PC-3 (cell line): ENCODE measurements around the gene SPATA9. TPM values are rescaled to one million over a fixed set of nuclear protein-coding genes. Genes with fewer than 3 reads are reported as not detected.

Source experiments
- ATAC-seq: fragments of 200-7000 bp; cut with Tn5 transposase; 2 replicates; pipeline ENCODE4 v1.9.1; 2020; ENCODE audit warnings: mild to moderate bottlenecking, moderate library complexity
- BruUV-seq: library from RNA; stranded (reverse); fragments of 400-500 nt; replicated peaks from 2 replicates; lab custom pipeline; 2021; lab: Mats Ljungman, UMichigan
- CTCF ChIA-PET: fragments of 300-600 bp; sonication (Branson Sonifier 250); formaldehyde crosslinking; loops from one replicate; lab custom pipeline; 2022; ENCODE audit warnings: antibody characterized with exemption; lab: Charles Lee
- POLR2A ChIA-PET: fragments of 300-600 bp; sonication (Branson Sonifier 250); formaldehyde crosslinking; loops from one replicate; lab custom pipeline; 2022; ENCODE audit warnings: antibody characterized with exemption; ENCODE audit not compliant: unreplicated experiment; lab: Charles Lee
- DNase-seq: peaks from one replicate; pipeline ENCODE4 v3.0.0-alpha.2; 2015
- H2AFZ ChIP-seq: fragments of 300-600 bp; sonication (generic); 2 replicates; pipeline ENCODE4 v1.6.0; 2016; ENCODE audit warnings: antibody characterized with exemption, low read length
- H3F3A ChIP-seq: fragments of 300-600 bp; sonication (generic); one replicate; pipeline ENCODE4 v1.6.0; 2017; ENCODE audit warnings: antibody characterized with exemption, low read length, control low read depth, mild to moderate bottlenecking; ENCODE audit not compliant: unreplicated experiment
- H3K27ac ChIP-seq: fragments of 300-600 bp; sonication (generic); 2 replicates; pipeline ENCODE4 v1.5.1; 2016; ENCODE audit warnings: mild to moderate bottlenecking, low read length
- H3K27me3 ChIP-seq: fragments of 300-600 bp; sonication (generic); 2 replicates; pipeline ENCODE4 v1.6.1; 2016; ENCODE audit warnings: low read length, mixed read lengths
- H3K36me3 ChIP-seq: fragments of 300-600 bp; sonication (generic); 2 replicates; pipeline ENCODE4 v1.6.1; 2016; ENCODE audit warnings: low read depth, mixed run types, low read length, mixed read lengths
- H3K4me1 ChIP-seq: fragments of 300-600 bp; sonication (generic); 2 replicates; pipeline ENCODE4 v1.5.1; 2016; ENCODE audit warnings: low read length; ENCODE audit not compliant: insufficient read depth
- H3K4me2 ChIP-seq: fragments of 300-600 bp; sonication (generic); 2 replicates; pipeline ENCODE4 v1.6.0; 2016; ENCODE audit warnings: low read length
- H3K4me3 ChIP-seq: fragments of 300-600 bp; sonication (generic); 2 replicates; pipeline ENCODE4 v1.5.1; 2016; ENCODE audit warnings: mild to moderate bottlenecking, low read length, mixed read lengths
- H3K79me2 ChIP-seq: fragments of 300-600 bp; sonication (generic); 2 replicates; pipeline ENCODE4 v1.6.1; 2017; ENCODE audit warnings: low read length, mixed read lengths
- H3K9ac ChIP-seq: fragments of 300-600 bp; sonication (generic); 2 replicates; pipeline ENCODE4 v1.6.0; 2016; ENCODE audit warnings: mild to moderate bottlenecking, low read length
- H3K9me2 ChIP-seq: fragments of 300-600 bp; sonication (generic); replicated peaks from 2 replicates; pipeline ENCODE4 v1.6.1; 2016; ENCODE audit warnings: mixed run types, low read length, mixed read lengths
- H3K9me3 ChIP-seq: fragments of 300-600 bp; sonication (generic); 2 replicates; pipeline ENCODE4 v1.6.1; 2016; ENCODE audit warnings: low read length, mixed read lengths
- H4K20me1 ChIP-seq: fragments of 300-600 bp; sonication (generic); 2 replicates; pipeline ENCODE4 v1.6.1; 2016; ENCODE audit warnings: low read length, mixed read lengths
- EZH2 ChIP-seq: fragments of 300-600 bp; sonication (generic); IDR thresholded peaks from one replicate; pipeline ENCODE4 v1.6.1; 2017; ENCODE audit warnings: antibody characterized with exemption, mild to moderate bottlenecking, low read length; ENCODE audit not compliant: unreplicated experiment
- EZH2phosphoT487 ChIP-seq: fragments of 300-600 bp; sonication (generic); IDR thresholded peaks from 2 replicates; pipeline ENCODE4 v1.6.1; 2018; ENCODE audit warnings: mild to moderate bottlenecking, antibody characterized with exemption, low read length, borderline replicate concordance
- intact Hi-C: fragments of 100-400 bp; cut with micrococcal nuclease; formaldehyde crosslinking; loops from 2 replicates; pipeline ENCODE4 v1.9.0; 2023
- total RNA-seq: library from RNA; depleted of rRNA; stranded (reverse); fragments of >200 nt; gene quantifications from 2 replicates; pipeline ENCODE4 v1.2.3, GENCODE V29; 2014
- TF ChIP-seq, protein P1 (sequence below): fragments of 300-600 bp; sonication (generic); conservative IDR thresholded peaks from 2 replicates; pipeline ENCODE4 v1.5.1; 2017; ENCODE audit warnings: antibody characterized with exemption, low read depth, mild to moderate bottlenecking, low read length

Gene SPATA9
- total RNA-seq, 1 experiment from 2014 or later: not detected

DNA sequence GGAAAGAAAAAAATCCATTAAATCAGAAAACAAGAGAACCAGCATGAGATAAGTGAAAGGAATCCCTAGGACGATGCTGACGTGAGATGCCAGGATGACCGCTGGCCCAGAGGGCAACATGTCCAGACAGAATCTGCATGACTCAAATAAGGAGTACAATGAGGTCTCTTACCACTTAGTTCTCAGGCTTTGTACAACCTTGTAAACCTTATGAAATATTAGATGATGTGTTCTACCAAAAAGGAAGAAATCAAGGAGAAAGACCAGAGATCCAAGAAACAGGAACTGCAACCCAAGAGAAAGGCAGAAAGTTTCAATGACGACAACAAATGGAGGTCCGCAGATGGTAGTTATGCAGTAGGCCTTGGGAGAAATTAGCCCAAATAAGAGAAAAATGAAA lies 65.7 kb downstream of the SPATA9 start:
- H3K4me2 ChIP-seq: no peak overlapping the region
- POLR2A ChIA-PET: interaction anchor here (0.6 kb wide), 1 partner anchor 11 kb away, joined by 5 read pairs; no protein-coding TSS in a partner anchor

DNA sequence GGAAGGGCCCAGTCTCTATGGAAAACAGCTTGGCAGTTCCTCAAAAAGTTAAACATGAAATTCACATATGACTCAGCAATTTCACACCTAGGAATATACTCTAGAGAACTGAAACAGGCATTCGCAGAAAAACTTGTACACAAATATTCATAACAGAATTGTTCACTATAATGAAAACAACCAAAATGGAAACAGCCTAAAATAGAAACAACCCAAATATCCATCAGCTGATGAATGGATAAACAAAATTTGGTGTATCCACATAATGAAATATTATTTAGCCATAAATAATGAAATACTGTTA lies 67.7 kb downstream of the SPATA9 start:
- H3K27ac ChIP-seq: no peak overlapping the region
- no peaks in the 10 kb centered on the region for H3K27me3 ChIP-seq
- H3K79me2 ChIP-seq: no peaks in the 10 kb centered on the region
- H3K4me3 ChIP-seq: no peak overlapping the region
- ChIA-PET POLR2A (no interaction called here), CTCF (no interaction called here)
- TF ChIP-seq EZH2phosphoT487: no peak
- TF ChIP-seq EZH2: no peak
- TF ChIP-seq, protein P1, sequence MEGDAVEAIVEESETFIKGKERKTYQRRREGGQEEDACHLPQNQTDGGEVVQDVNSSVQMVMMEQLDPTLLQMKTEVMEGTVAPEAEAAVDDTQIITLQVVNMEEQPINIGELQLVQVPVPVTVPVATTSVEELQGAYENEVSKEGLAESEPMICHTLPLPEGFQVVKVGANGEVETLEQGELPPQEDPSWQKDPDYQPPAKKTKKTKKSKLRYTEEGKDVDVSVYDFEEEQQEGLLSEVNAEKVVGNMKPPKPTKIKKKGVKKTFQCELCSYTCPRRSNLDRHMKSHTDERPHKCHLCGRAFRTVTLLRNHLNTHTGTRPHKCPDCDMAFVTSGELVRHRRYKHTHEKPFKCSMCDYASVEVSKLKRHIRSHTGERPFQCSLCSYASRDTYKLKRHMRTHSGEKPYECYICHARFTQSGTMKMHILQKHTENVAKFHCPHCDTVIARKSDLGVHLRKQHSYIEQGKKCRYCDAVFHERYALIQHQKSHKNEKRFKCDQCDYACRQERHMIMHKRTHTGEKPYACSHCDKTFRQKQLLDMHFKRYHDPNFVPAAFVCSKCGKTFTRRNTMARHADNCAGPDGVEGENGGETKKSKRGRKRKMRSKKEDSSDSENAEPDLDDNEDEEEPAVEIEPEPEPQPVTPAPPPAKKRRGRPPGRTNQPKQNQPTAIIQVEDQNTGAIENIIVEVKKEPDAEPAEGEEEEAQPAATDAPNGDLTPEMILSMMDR: no peak
- H3K4me2 ChIP-seq: no peak overlapping the region
- H3K9me3 ChIP-seq: no peaks in the 10 kb centered on the region
- DNase-seq: no peak
- no peaks in the 10 kb centered on the region for H3K9me2 ChIP-seq
- H3F3A ChIP-seq: no peaks in the 10 kb centered on the region
- no peaks in the 10 kb centered on the region for H3K4me1 ChIP-seq
- H4K20me1 ChIP-seq: no peaks in the 10 kb centered on the region
- intact Hi-C loops: no loop called here
- no peaks in the 10 kb centered on the region for H3K36me3 ChIP-seq
- ATAC-seq: no peak
- no peak overlapping the region for H3K9ac ChIP-seq
- no peak overlapping the region for H2AFZ ChIP-seq
- no TSS peak for BruUV-seq

More for the DNA sequence above, 65.7 kb downstream of the SPATA9 start:
- no TSS peak for BruUV-seq
- intact Hi-C loops: no loop called here
- Histone ChIP-seq H3F3A (no peaks in the 10 kb centered on the region), H2AFZ (no peak overlapping the region), H3K27ac (no peak overlapping the region), H3K27me3 (0 out of 2 replicates have a peak, but pooled peaks cover 9% of the 10 kb centered on the region), H3K9ac (no peak overlapping the region), H3K4me3 (no peak overlapping the region), H3K36me3 (no peaks in the 10 kb centered on the region), H3K79me2 (no peaks in the 10 kb centered on the region), H4K20me1 (no peaks in the 10 kb centered on the region), H3K4me1 (no peaks in the 10 kb centered on the region), H3K9me2 (no peaks in the 10 kb centered on the region), H3K9me3 (no peaks in the 10 kb centered on the region)
- TF ChIP-seq EZH2 (no peak), EZH2phosphoT487 (no peak)
- TF ChIP-seq, protein P1: no peak
- ATAC-seq (no peak), DNase-seq (no peak)
- CTCF ChIA-PET: no interaction called here

DNA sequence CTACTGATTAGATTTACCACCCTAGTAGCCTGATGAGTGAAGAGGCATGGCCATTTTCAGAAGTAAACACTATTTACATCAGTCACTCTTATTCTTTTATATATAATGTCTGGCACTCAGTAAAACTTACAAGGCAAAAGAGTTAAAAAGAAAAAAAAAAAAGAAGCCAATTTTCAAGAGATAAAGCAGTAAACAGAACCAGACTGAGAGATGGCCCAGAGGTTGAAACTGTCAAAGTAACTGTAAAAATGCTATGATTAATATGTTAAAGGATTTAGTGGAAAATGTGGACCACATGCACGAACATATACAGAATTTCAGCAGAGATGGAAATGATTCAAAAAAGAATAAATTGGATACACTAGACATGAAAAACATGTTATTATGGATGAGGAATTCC lies 69.3 kb downstream of the SPATA9 start:
- DNase-seq (no peak), ATAC-seq (no peak)
- H3F3A ChIP-seq: no peaks in the 10 kb centered on the region
- no TSS peak for BruUV-seq
- H3K9ac ChIP-seq: no peak overlapping the region
- TF ChIP-seq, protein P1: no peak
- no peaks in the 10 kb centered on the region for H3K36me3 ChIP-seq
- intact Hi-C loops: no loop called here
- ChIA-PET POLR2A (no interaction called here), CTCF (no interaction called here)
- H3K4me1 ChIP-seq: no peaks in the 10 kb centered on the region
- no peaks in the 10 kb centered on the region for H3K79me2 ChIP-seq
- no peak overlapping the region for H3K4me2 ChIP-seq
- H4K20me1 ChIP-seq: no peaks in the 10 kb centered on the region
- H3K9me2 ChIP-seq: no peaks in the 10 kb centered on the region
- no peaks in the 10 kb centered on the region for H3K27me3 ChIP-seq
- H3K27ac ChIP-seq: no peak overlapping the region
- H3K9me3 ChIP-seq: no peaks in the 10 kb centered on the region
- H2AFZ ChIP-seq: no peak overlapping the region
- H3K4me3 ChIP-seq: no peak overlapping the region
